ENCODE data around the gene CYREN.

CYREN gene

GRCh38 chr7:135159359-135160085 is 11.0 kb downstream of the CYREN start:
- WGBS (ENCODE audit: insufficient coverage, insufficient read length): no CpG with 5 or more reads among the region's 2 CpGs
- no peak overlapping the region for H3K27ac ChIP-seq (ENCODE audit: low read length)

GRCh38 chr7:135158874-135159273 is 11.6 kb downstream of the CYREN start:
- H3K27me3 ChIP-seq (ENCODE audit: control insufficient read depth, insufficient read depth, low read length): no peaks in the 10 kb centered on the region
- no peak for DNase-seq (ENCODE audit: low read depth, low spot score)
- H3K27ac ChIP-seq (ENCODE audit: low read length): no peak overlapping the region
- H3K4me3 ChIP-seq (ENCODE audit: low read length): no peak overlapping the region
- H3K9me3 ChIP-seq (ENCODE audit: control insufficient read depth, insufficient read depth, low read length): peaks cover 2% of the 10 kb centered on the region; the same call in 1 of the 2 replicates
- WGBS (ENCODE audit: insufficient coverage, insufficient read length): no CpG with 5 or more reads among the region's 6 CpGs
- H3K4me1 ChIP-seq (ENCODE audit: control insufficient read depth, insufficient read depth, low read length): peaks cover 3% of the 10 kb centered on the region; the same call in 1 of the 2 replicates
- H3K36me3 ChIP-seq (ENCODE audit: control insufficient read depth, insufficient read depth, low read length): peaks cover 2% of the 10 kb centered on the region; the same call in 1 of the 2 replicates

More at GRCh38 chr7:135159359-135160085, 11.0 kb downstream of the CYREN start:
- no peak for DNase-seq (ENCODE audit: low read depth, low spot score)
- Histone ChIP-seq H3K27me3 (ENCODE audit: control insufficient read depth, insufficient read depth, low read length) (no peaks in the 10 kb centered on the region), H3K36me3 (ENCODE audit: control insufficient read depth, insufficient read depth, low read length) (peaks cover 3% of the 10 kb centered on the region; the same call in 1 of the 2 replicates), H3K4me3 (ENCODE audit: low read length) (no peak overlapping the region), H3K9me3 (ENCODE audit: control insufficient read depth, insufficient read depth, low read length) (peaks cover 2% of the 10 kb centered on the region; the same call in 1 of the 2 replicates), H3K4me1 (ENCODE audit: control insufficient read depth, insufficient read depth, low read length) (peaks cover 3% of the 10 kb centered on the region; the same call in 1 of the 2 replicates)

- Histone ChIP-seq H3K9me3 (ENCODE audit: control insufficient read depth, insufficient read depth, low read length) (no peaks in the 10 kb centered on the region), H3K4me3 (ENCODE audit: low read length) (no peak overlapping the region), H3K36me3 (ENCODE audit: control insufficient read depth, insufficient read depth, low read length) (peaks cover 2% of the 10 kb centered on the region; the same call in 1 of the 2 replicates), H3K27me3 (ENCODE audit: control insufficient read depth, insufficient read depth, low read length) (no peaks in the 10 kb centered on the region), H3K27ac (ENCODE audit: low read length) (no peak overlapping the region), H3K4me1 (ENCODE audit: control insufficient read depth, insufficient read depth, low read length) (peaks cover 3% of the 10 kb centered on the region; the same call in 1 of the 2 replicates)
- DNase-seq (ENCODE audit: low read depth, low spot score): no peak
- WGBS (ENCODE audit: insufficient coverage, insufficient read length): no CpG with 5 or more reads among the region's 1 CpG
Observed at GRCh38 chr7:135158141-135158655, 12.3 kb downstream of the CYREN start.

- Histone ChIP-seq H3K9me3 (ENCODE audit: control insufficient read depth, insufficient read depth, low read length) (no peaks in the 10 kb centered on the region), H3K36me3 (ENCODE audit: control insufficient read depth, insufficient read depth, low read length) (peaks cover 2% of the 10 kb centered on the region; the same call in 1 of the 2 replicates), H3K4me1 (ENCODE audit: control insufficient read depth, insufficient read depth, low read length) (peaks cover 3% of the 10 kb centered on the region; the same call in 1 of the 2 replicates), H3K4me3 (ENCODE audit: low read length) (no peak overlapping the region), H3K27ac (ENCODE audit: low read length) (no peak overlapping the region), H3K27me3 (ENCODE audit: control insufficient read depth, insufficient read depth, low read length) (no peaks in the 10 kb centered on the region)
- WGBS (ENCODE audit: insufficient coverage, insufficient read length): no CpG with 5 or more reads among the region's 1 CpG
- no peak for DNase-seq (ENCODE audit: low read depth, low spot score)
Observed at GRCh38 chr7:135156290-135156689, 14.2 kb downstream of the CYREN start.

GRCh38 chr7:135154734-135155133 is 15.8 kb downstream of the CYREN start:
- Histone ChIP-seq H3K9me3 (ENCODE audit: control insufficient read depth, insufficient read depth, low read length) (no peaks in the 10 kb centered on the region), H3K4me1 (ENCODE audit: control insufficient read depth, insufficient read depth, low read length) (no peaks in the 10 kb centered on the region), H3K27ac (ENCODE audit: low read length) (no peak overlapping the region), H3K27me3 (ENCODE audit: control insufficient read depth, insufficient read depth, low read length) (no peaks in the 10 kb centered on the region), H3K36me3 (ENCODE audit: control insufficient read depth, insufficient read depth, low read length) (peaks cover 2% of the 10 kb centered on the region; the same call in 1 of the 2 replicates), H3K4me3 (ENCODE audit: low read length) (no peak overlapping the region)
- no CpG with 5 or more reads among the region's 1 CpG for WGBS (ENCODE audit: insufficient coverage, insufficient read length)
- no peak for DNase-seq (ENCODE audit: low read depth, low spot score)

GRCh38 chr7:135152442-135152841 is 18.1 kb downstream of the CYREN start:
- Histone ChIP-seq H3K27ac (ENCODE audit: low read length) (no peak overlapping the region), H3K9me3 (ENCODE audit: control insufficient read depth, insufficient read depth, low read length) (no peaks in the 10 kb centered on the region), H3K27me3 (ENCODE audit: control insufficient read depth, insufficient read depth, low read length) (no peaks in the 10 kb centered on the region), H3K4me3 (ENCODE audit: low read length) (no peak overlapping the region), H3K4me1 (ENCODE audit: control insufficient read depth, insufficient read depth, low read length) (no peaks in the 10 kb centered on the region), H3K36me3 (ENCODE audit: control insufficient read depth, insufficient read depth, low read length) (no peaks in the 10 kb centered on the region; the same call in 1 of the 2 replicates)
- DNase-seq (ENCODE audit: low read depth, low spot score): no peak
- WGBS (ENCODE audit: insufficient coverage, insufficient read length): no CpG with 5 or more reads among the region's 1 CpG

- Histone ChIP-seq H3K27me3 (ENCODE audit: control insufficient read depth, insufficient read depth, low read length) (no peaks in the 10 kb centered on the region), H3K27ac (ENCODE audit: low read length) (no peak overlapping the region), H3K4me3 (ENCODE audit: low read length) (no peak overlapping the region), H3K9me3 (ENCODE audit: control insufficient read depth, insufficient read depth, low read length) (no peaks in the 10 kb centered on the region), H3K4me1 (ENCODE audit: control insufficient read depth, insufficient read depth, low read length) (no peaks in the 10 kb centered on the region), H3K36me3 (ENCODE audit: control insufficient read depth, insufficient read depth, low read length) (no peaks in the 10 kb centered on the region)
- WGBS (ENCODE audit: insufficient coverage, insufficient read length): no CpG with 5 or more reads among the region's 6 CpGs
- no peak for DNase-seq (ENCODE audit: low read depth, low spot score)
Observed at GRCh38 chr7:135151533-135151932, 19.0 kb downstream of the CYREN start.

GRCh38 chr7:135151132-135151531 is 19.4 kb downstream of the CYREN start:
- Histone ChIP-seq H3K36me3 (ENCODE audit: control insufficient read depth, insufficient read depth, low read length) (no peaks in the 10 kb centered on the region), H3K4me1 (ENCODE audit: control insufficient read depth, insufficient read depth, low read length) (no peaks in the 10 kb centered on the region), H3K9me3 (ENCODE audit: control insufficient read depth, insufficient read depth, low read length) (no peaks in the 10 kb centered on the region), H3K27me3 (ENCODE audit: control insufficient read depth, insufficient read depth, low read length) (no peaks in the 10 kb centered on the region), H3K4me3 (ENCODE audit: low read length) (no peak overlapping the region), H3K27ac (ENCODE audit: low read length) (no peak overlapping the region)
- no CpG with 5 or more reads among the region's 2 CpGs for WGBS (ENCODE audit: insufficient coverage, insufficient read length)
- DNase-seq (ENCODE audit: low read depth, low spot score): no peak

- Histone ChIP-seq H3K4me1 (ENCODE audit: control insufficient read depth, insufficient read depth, low read length) (no peaks in the 10 kb centered on the region), H3K4me3 (ENCODE audit: low read length) (no peak overlapping the region)
Observed at GRCh38 chr7:135150072-135150782, 20.3 kb downstream of the CYREN start.

GRCh38 chr7:135147899-135148721 is 22.4 kb downstream of the CYREN start, which contains the start of gene TMEM140:
Gene TMEM140 (plus strand): TSS chr7:135148072. CDS start chr7:135164442, 16,370 bp downstream.
- no peaks in the 10 kb centered on the region for H3K9me3 ChIP-seq (ENCODE audit: control insufficient read depth, insufficient read depth, low read length)
- H3K27ac ChIP-seq (ENCODE audit: low read length): no peak within 1 kb of the TSS
- no peak for DNase-seq (ENCODE audit: low read depth, low spot score)
- no peaks in the 10 kb centered on the region for H3K36me3 ChIP-seq (ENCODE audit: control insufficient read depth, insufficient read depth, low read length)
- no peaks in the 10 kb centered on the region for H3K4me1 ChIP-seq (ENCODE audit: control insufficient read depth, insufficient read depth, low read length)
- H3K4me3 ChIP-seq (ENCODE audit: low read length): no peak within 1 kb of the TSS
- 100% methylated on average over 1 of the region's 13 CpGs for WGBS (ENCODE audit: insufficient coverage, insufficient read length)
- H3K27me3 ChIP-seq (ENCODE audit: control insufficient read depth, insufficient read depth, low read length): no peaks in the 10 kb centered on the region

More at GRCh38 chr7:135150072-135150782, 20.3 kb downstream of the CYREN start:
- H3K27me3 ChIP-seq (ENCODE audit: control insufficient read depth, insufficient read depth, low read length): no peaks in the 10 kb centered on the region
- H3K9me3 ChIP-seq (ENCODE audit: control insufficient read depth, insufficient read depth, low read length): no peaks in the 10 kb centered on the region
- DNase-seq (ENCODE audit: low read depth, low spot score): no peak
- no CpG with 5 or more reads among the region's 8 CpGs for WGBS (ENCODE audit: insufficient coverage, insufficient read length)
- no peak overlapping the region for H3K27ac ChIP-seq (ENCODE audit: low read length)
- no peaks in the 10 kb centered on the region for H3K36me3 ChIP-seq (ENCODE audit: control insufficient read depth, insufficient read depth, low read length)
